GM21381 (cell line): Measurements from ENCODE around the gene ATXN7L1.
"Not testable (repeated sequence)": the region's sequence is repeated elsewhere in the genome, so short reads cannot be mapped to it uniquely, and the experiment has no call there.

ENCODE experiments used
- ATAC-seq: cut with Tn5 transposase; IDR thresholded peaks from one replicate; pipeline ENCODE4 v1.9.1; 2021; ENCODE audit warnings: mild to moderate bottlenecking, moderate library complexity; ENCODE audit not compliant: unreplicated experiment

The ATXN7L1 gene

GRCh38 chr7:105623378-105623777 lies 253.0 kb downstream of the ATXN7L1 start:
- no peak for ATAC-seq

GRCh38 chr7:105622106-105622731 lies 254.2 kb downstream of the ATXN7L1 start:
- no peak for ATAC-seq

GRCh38 chr7:105621617-105622016 lies 254.8 kb downstream of the ATXN7L1 start:
- no peak for ATAC-seq

- no peak for ATAC-seq
Observed at GRCh38 chr7:105621176-105621575, 255.2 kb downstream of the ATXN7L1 start.

DNA sequence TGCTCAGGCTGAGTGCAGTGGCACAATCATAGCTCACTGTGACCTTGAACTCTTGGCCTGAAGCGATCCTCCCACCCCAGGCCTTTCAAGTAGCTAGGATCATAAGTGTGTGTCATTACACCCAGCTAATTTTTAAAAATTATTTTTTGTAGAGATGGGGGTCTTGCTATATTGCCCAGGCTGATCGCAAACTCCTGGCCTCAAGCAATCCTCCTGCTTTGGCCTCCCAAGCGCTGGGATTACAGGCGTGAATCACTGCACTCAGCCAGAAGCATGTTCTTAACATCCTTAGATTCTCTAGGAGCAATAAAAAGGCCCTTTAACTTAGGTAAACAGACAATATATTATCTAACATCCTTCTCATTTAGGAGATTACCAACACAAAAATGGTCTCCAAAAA lies 256.8 kb downstream of the ATXN7L1 start:
- no peak for ATAC-seq

DNA sequence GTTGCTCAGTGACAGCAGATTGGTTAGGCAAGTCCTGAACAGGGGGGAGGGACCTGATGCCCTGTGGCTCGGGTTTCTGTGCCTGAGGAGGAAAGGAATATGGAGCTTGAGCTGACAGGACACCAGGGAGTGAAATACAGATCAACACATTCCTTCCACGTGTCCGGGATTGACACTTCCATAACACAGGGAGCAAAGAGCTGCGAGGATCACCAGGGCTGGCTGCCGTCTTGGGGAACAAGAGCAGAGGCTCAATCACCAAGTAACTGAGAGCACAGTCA lies 258.4 kb downstream of the ATXN7L1 start:
- no peak for ATAC-seq

DNA sequence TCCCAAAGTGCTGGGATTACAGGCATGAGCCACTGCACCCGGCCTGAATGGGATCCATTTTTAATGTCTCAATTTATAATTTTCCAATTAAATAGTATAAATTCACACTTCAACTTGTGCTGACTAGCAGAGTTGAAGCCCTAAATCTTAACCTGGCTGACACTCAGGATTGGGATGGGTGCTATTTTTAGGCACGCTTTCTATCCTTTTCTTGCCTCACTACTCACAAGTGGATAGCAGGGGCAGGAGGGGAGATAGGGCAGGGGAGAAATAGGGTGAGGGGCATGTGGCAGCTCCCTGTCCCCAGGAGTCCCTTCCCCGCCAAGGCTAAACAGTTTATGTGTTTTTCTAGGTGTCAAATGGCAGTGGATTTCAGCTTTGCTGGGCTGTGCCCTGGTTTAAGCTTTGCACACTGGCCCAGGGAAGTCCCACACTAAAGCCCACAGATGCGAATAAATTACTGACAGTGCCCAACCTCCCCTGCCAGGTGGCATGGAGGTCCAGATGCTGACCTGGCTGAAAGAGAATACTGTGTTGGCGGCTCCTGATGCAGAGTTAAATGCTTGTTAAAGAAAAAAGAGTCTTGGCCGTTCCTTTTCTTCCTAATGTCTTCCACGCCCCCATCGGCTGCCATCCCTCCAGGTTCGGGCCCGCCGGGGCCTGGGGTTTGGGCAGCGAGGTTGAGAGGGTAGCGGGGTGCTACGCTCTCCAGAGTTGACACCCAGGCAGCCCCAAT lies 259.0 kb downstream of the ATXN7L1 start:
- no peak for ATAC-seq

DNA sequence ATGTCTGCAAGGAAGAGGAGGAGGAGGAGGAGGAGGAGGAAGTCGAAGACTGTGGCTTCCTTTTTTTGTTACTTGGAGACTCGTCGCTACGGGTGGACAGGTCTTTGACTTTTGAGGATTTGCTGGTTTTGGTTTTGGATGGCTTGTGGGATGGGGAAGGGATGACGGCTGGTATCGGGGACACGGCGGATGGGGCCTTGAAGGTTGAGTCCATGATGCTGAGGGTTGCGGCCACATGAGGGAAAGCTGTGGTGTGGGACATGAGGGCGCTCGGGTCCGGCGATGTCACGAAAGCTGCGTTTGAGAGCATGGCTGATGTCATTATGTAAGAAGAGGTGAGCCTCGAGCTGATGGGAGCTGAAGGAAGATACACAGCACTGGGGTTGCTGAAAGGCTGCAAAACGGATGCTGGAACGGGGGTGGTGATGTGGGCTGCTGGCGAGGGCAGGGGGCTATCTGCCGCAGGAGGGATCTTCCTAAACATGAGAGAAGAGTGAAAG lies 262.0 kb downstream of the ATXN7L1 start:
- no peak for ATAC-seq

- no peak for ATAC-seq
Observed at GRCh38 chr7:105613611-105614330, 262.6 kb downstream of the ATXN7L1 start.

GRCh38 chr7:105612806-105613205 lies 263.6 kb downstream of the ATXN7L1 start:
- no peak for ATAC-seq

- ATAC-seq = no peak
Observed at GRCh38 chr7:105611856-105612775, 264.3 kb downstream of the ATXN7L1 start.

DNA sequence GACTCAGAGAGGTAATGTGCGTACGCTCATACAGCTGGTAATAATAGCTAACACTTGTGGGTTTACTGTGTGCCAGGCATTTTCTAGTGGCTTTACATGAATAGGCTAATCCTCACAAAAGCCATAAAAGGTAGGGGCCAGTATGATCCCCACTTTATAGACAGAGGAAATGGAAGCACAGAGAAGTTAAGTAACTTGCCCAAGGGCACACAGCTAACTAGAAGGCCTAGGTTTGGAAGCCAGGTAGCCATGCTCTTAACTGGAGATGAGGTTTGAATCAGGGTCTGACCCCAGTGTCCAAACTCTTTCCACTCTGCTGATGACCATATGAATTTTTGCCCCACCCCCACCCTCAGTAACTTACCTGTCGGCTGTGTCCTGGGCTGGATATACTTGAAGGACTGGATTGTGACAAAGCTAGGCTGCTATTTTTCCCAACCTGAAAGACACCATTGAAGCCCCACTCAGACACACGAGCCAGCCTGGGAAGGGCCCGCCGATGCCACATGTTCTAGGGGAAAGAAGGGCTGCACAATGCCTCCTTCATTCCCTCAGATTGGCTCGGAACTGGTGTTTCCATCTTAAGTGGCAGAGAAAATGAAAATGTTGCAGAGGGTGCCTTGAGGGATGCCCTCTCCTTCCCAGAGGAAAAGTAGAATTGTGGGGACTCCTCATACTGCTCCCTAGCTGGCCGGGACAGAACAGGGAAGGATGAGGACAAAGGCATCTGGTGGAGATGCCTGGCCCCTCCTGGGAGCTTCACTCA lies 266.1 kb downstream of the ATXN7L1 start:
- no peak for ATAC-seq

DNA sequence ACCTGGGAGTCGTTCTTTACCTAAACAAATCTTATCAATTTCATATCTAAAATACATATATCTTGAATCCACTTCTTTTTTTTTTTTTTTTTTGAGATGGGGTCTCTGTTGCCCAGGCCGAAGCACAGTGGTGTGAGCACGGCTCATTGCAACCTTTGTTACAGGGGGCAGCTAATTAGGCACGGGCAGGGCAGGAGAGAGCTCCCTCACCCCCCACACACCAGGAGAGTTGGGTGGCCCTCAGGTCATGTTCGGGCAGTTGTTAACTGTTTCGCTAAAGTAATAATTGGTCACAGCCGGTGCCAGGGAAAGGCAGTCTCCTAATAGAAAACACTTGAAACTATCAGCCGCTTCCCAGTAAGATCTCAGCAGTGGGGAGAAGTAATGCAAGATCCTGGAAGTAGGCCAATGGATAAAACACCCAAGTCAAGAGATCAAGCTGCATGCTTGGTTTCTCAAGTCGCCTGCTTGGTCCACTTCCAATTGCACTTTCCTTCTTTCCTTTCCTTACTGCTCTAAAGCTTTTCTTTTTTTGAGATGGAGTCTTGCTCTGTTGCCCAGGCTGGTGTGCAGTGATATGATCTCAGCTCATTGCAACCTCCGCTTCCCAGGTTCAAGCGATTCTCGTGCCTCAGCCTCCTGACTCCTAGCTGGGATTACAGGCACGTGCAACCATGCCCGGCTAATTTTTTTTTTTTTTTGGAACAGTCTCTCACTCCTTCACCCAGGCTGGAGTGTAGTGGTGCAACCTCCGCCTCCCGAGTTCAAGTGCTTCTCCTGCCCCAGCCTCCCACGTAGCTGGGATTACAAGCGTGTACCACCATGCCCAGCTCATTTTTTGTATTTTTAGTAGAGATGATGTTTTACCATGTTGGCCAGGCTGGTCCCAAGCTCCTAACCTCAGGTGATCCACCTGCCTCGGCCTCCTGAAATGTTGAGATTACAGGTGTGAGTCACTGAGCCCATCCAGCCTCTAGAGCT lies 273.8 kb downstream of the ATXN7L1 start:
- no peak for ATAC-seq

DNA sequence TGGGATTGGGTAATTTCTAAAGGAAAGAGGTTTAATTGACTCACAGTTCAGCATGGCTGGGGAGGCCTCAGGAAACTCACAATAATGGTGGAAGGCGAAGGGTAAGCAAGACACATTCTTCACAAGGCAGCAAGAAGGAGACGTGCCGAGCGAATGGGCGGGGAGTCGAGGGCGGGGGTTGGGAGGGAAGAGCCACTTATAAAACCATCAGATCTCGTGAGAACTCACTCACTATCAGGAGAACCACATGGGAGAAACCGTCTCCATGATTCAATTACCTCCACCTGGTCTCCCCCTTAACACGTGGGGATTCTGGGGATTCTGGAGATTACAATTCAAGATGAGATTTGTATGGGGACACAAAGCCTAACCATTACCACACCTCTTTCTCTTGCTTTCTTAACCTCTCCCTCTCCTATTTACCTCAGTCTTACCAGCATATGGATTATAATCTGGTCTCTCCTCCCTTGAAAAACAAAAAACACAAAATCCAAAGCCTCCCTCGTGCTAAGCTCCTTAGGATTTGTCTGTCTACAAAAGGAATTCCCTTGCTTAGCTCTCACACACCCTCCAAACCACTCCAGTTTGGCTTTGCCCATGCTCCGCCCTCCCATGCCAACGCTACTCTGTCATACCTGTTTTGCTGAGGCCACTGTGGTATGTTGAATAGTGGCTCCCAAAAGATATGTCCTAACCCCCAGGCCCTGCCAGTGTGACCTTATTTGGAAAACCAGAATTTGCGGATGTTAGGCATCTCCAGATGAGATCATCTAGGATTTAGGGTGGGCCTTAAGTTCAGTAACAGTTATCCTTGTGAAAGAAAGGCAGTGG lies 275.5 kb downstream of the ATXN7L1 start:
- ATAC-seq = no peak

- no peak for ATAC-seq
Observed at GRCh38 chr7:105599551-105599950, 276.8 kb downstream of the ATXN7L1 start.

DNA sequence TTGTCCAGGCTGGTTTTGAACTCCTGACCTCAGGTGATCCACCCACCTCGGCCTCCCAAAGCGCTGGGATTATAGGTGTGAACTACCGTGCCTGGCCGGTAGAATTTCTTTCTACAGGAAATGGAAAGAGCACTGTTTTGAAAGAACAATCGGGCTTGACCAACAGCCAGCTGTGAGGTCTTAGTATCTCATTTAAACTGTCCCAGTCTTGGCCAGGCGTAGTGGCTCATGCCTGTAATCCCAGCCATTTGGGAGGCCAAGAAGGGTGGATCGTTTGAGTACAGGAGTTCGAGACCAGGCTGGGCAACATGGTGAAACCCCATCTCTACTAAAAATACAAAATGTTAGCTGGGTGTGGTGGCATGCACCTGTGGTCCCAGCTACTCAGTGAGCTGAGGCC lies 277.3 kb downstream of the ATXN7L1 start:
- not testable (repeated sequence) for ATAC-seq

DNA sequence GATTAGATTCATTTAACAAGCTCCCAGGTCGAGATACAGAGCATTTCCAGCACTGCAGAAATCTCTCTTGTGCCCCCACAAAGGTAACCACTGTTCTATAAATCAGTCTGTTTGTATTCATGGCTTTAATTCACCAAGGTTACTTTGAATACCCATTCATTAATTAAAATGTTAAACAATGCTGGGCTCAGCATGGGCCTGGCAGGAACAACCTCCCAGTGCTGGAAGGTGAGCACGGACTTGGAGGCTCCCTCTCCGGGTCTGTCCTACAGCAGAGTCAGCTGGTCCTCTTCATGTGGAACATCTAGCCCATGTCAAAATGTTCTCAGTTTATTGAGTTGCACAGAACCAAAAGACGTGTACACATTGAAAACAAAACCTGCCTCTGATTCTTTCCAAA lies 279.5 kb downstream of the ATXN7L1 start:
- no peak for ATAC-seq

GRCh38 chr7:105594034-105594433 lies 282.4 kb downstream of the ATXN7L1 start:
- no peak for ATAC-seq
